K562 (cell line): ENCODE results near the gene OR9A2. TPM values are rescaled to one million over a fixed set of nuclear protein-coding genes. Genes with fewer than 3 reads are reported as not detected.

Experiments
- ATAC-seq: fragments of 200-7000 bp; cut with Tn5 transposase; 3 replicates; pipeline ENCODE4 v1.9.1; 2020; ENCODE audit warnings: moderate library complexity
- BruUV-seq: library from RNA; stranded (reverse); fragments of 400-500 nt; replicated peaks from 2 replicates; lab custom pipeline; 2021; lab: Mats Ljungman, UMichigan
- CTCF ChIA-PET: fragments of 300-600 bp; formaldehyde crosslinking; extraction: SDS; loops from one replicate; lab custom pipeline; 2021; ENCODE audit warnings: low intra/inter-chr PET ratio; lab: Yijun Ruan, JAX
- POLR2A ChIA-PET: fragments of 300-600, 350-650 bp; sonication (Branson Sonifier 250); formaldehyde crosslinking; extraction: SDS; loops from one replicate; lab custom pipeline; 2021; ENCODE audit warnings: antibody characterized with exemption, inconsistent platforms; lab: Yijun Ruan, JAX
- DNase-seq, 4 experiments: peaks; one replicate each; pipeline versions ENCODE4 v3.0.0 to v3.0.0-alpha.2; 2011 to 2018; ENCODE audit warnings: low spot score in 3 of 4, mixed read lengths in 3 of 4; ENCODE audit errors: extremely low read depth in 1 of 4
- FAIRE-seq: peaks from 2 replicates; lab custom pipeline; 2011; peaks lifted over from hg19 to GRCh38; lab: Jason Lieb, UNC
- H2AFZ ChIP-seq: 2 replicates; pipeline ENCODE4 v1.6.0; 2011; ENCODE audit warnings: low read depth, low read length, control low read depth, inconsistent platforms
- H3K27ac ChIP-seq: fragments of 200-600 bp; 3 replicates; pipeline ENCODE4 v1.8.0; 2011; ENCODE audit warnings: low read depth, mild to moderate bottlenecking, control low read depth, inconsistent platforms, low read length, moderate library complexity, mixed read lengths; ENCODE audit errors: extremely low read depth
- H3K27me3 ChIP-seq, 2 experiments: fragments of 300-600 bp in 1 of 2; 2 replicates in 1 of 2; 3 replicates in 1 of 2; pipeline versions ENCODE4 v1.6.0 to v1.8.0; 2011; ENCODE audit warnings: inconsistent platforms in 2 of 2, low read length in 2 of 2, mild to moderate bottlenecking in 1 of 2, mixed read lengths in 1 of 2, moderate library complexity in 1 of 2; ENCODE audit not compliant: control insufficient read depth in 2 of 2, insufficient read depth in 2 of 2
- H3K36me3 ChIP-seq: fragments of 300-600 bp; 3 replicates; pipeline ENCODE4 v1.8.0; 2011; ENCODE audit warnings: mild to moderate bottlenecking, low read length, inconsistent platforms; ENCODE audit not compliant: control insufficient read depth, insufficient read depth
- H3K4me1 ChIP-seq, 2 experiments: fragments of 200-600 bp in 1 of 2; replicated peaks in 1 of 2; 2 replicates in 1 of 2; 3 replicates in 1 of 2; pipeline versions ENCODE4 v1.5.1 to v1.8.0; 2011; ENCODE audit warnings: inconsistent platforms in 2 of 2, low read length in 2 of 2, mild to moderate bottlenecking in 1 of 2, mixed read lengths in 1 of 2, moderate library complexity in 1 of 2; ENCODE audit not compliant: control insufficient read depth in 2 of 2, insufficient read depth in 2 of 2
- H3K4me2 ChIP-seq: 2 replicates; pipeline ENCODE4 v1.6.1; 2011; ENCODE audit warnings: low read length, control low read depth, inconsistent platforms, mixed read lengths; ENCODE audit not compliant: insufficient read depth
- H3K4me3 ChIP-seq: fragments of 200-600 bp; sonication (generic), shearing (Covaris generic); 2 replicates; pipeline ENCODE4 v1.5.1; 2016; ENCODE audit warnings: control low read depth, inconsistent platforms
- H3K79me2 ChIP-seq: fragments of 200-600 bp; 3 replicates; pipeline ENCODE4 v1.8.0; 2011; ENCODE audit warnings: low read length, inconsistent platforms; ENCODE audit not compliant: control insufficient read depth, insufficient read depth
- H3K9ac ChIP-seq, 2 experiments: 2 replicates each; pipeline versions ENCODE4 v1.6.0 to v1.6.1; 2011; ENCODE audit warnings: low read depth in 2 of 2, low read length in 2 of 2, control low read depth in 1 of 2, inconsistent platforms in 1 of 2, mild to moderate bottlenecking in 1 of 2, mixed read lengths in 1 of 2; ENCODE audit not compliant: insufficient read depth in 1 of 2
- H3K9me1 ChIP-seq: one replicate; pipeline ENCODE4 v1.6.0; 2011; ENCODE audit warnings: inconsistent platforms, mild to moderate bottlenecking, low read length, moderate library complexity; ENCODE audit not compliant: control insufficient read depth, insufficient read depth
- H3K9me3 ChIP-seq: replicated peaks from 2 replicates; pipeline ENCODE4 v1.5.1; 2011; ENCODE audit warnings: low read depth, low read length, inconsistent platforms; ENCODE audit not compliant: control insufficient read depth, insufficient read depth
- H4K20me1 ChIP-seq: replicated peaks from 2 replicates; pipeline ENCODE4 v1.6.1; 2011; ENCODE audit warnings: low read length, inconsistent platforms, mixed read lengths; ENCODE audit not compliant: control insufficient read depth, insufficient read depth
- POLR2A ChIP-seq: fragments of 450-650 bp; conservative IDR thresholded peaks from 2 replicates; pipeline ENCODE4 v1.6.1; 2016
- PPARD ChIP-seq: fragments of 250-450 bp; sonication (Bioruptor Pico); IDR thresholded peaks from 2 replicates; pipeline ENCODE4 v1.8.0; 2022; ENCODE audit warnings: inconsistent platforms, mild to moderate bottlenecking, moderate library complexity
- SAFB2 ChIP-seq: fragments of 200-400 bp; formaldehyde crosslinking; IDR thresholded peaks from 2 replicates; pipeline ENCODE4 v1.6.1; 2018; ENCODE audit warnings: borderline replicate concordance, low read length, low read depth, moderate library complexity; ENCODE audit not compliant: severe bottlenecking
- ZKSCAN8 ChIP-seq: fragments of 200-800 bp; sonication (Bioruptor generic); IDR thresholded peaks from 2 replicates; pipeline ENCODE4 v1.6.1; 2016; ENCODE audit warnings: missing genetic modification characterization, missing compliant biosample characterization
- ZNF23 ChIP-seq: fragments of 250-450 bp; sonication (Bioruptor Pico); IDR thresholded peaks from 2 replicates; pipeline ENCODE4 v1.4.0; 2020; ENCODE audit warnings: mild to moderate bottlenecking
- WGBS: fragments of 100-300 bp; shearing (Covaris generic); methylation state at CpG from one replicate; pipeline ENCODE4 v1.1.6; 2016; ENCODE audit warnings: low coverage, mixed read lengths; ENCODE audit not compliant: insufficient coverage; ENCODE audit errors: missing lambda C conversion rate; 5-methylcytosine and 5-hydroxymethylcytosine counted together
- in situ Hi-C: fragments of 300-500 bp; cut with MboI; formaldehyde crosslinking; loops from 4 replicates; pipeline ENCODE4 v1.15.0; 2018; ENCODE audit warnings: inconsistent platforms, mixed read lengths
- intact Hi-C: fragments of 100-400 bp; cut with micrococcal nuclease; formaldehyde crosslinking; loops from 2 replicates; pipeline ENCODE4 v1.14.2; 2022
- polyA plus RNA-seq, 8 experiments: library from polyadenylated mRNA; depleted of rRNA in 4 of 8; stranded (reverse) in 5 of 8; unstranded in 3 of 8; fragments of >200 nt; fragmentation: Nextera tagmentation in 2 of 8; fragmentation: Illumina TruSeq in 1 of 8; extraction: Ambion mirVana in 2 of 8; extraction: Trizol in 1 of 8; gene quantifications; 2 replicates each; pipeline versions ENCODE4 v1.2.1 to v1.2.3, GENCODE V29; 2011 to 2014; ENCODE audit warnings: inconsistent platforms in 1 of 8, missing spikeins in 1 of 8
- total RNA-seq, 7 experiments: library from RNA; depleted of rRNA in 6 of 7; stranded (reverse); fragments of >200 nt in 6 of 7; fragmentation: Illumina TruSeq in 2 of 7; extraction: Trizol in 2 of 7; gene quantifications; 2 replicates each; pipeline versions ENCODE4 v1.2.1 to v1.2.3, GENCODE V29; 2011 to 2021; ENCODE audit warnings: low replicate concordance in 1 of 7
- TF ChIP-seq, protein P1 (sequence below): fragments of 200-800 bp; sonication (Bioruptor generic); IDR thresholded peaks from 2 replicates; pipeline ENCODE4 v1.6.1; 2016; ENCODE audit warnings: missing genetic modification characterization, missing compliant biosample characterization
- TF ChIP-seq, protein P2 (sequence below), 2 experiments: fragments of 450-650 bp in 1 of 2; IDR thresholded peaks; 2 replicates each; pipeline ENCODE4 v1.6.1; 2011 to 2017; ENCODE audit warnings: low read depth in 2 of 2, antibody characterized with exemption in 1 of 2, borderline replicate concordance in 1 of 2, low read length in 1 of 2, mild to moderate bottlenecking in 1 of 2, mixed read lengths in 1 of 2; ENCODE audit not compliant: control insufficient read depth in 1 of 2

OR9A2 gene
- total and polyA plus RNA-seq, 9 of the 15 experiments (the other 6 are each of a cell fraction or from before 2014, with no cell fraction given) = not detected

DNA sequence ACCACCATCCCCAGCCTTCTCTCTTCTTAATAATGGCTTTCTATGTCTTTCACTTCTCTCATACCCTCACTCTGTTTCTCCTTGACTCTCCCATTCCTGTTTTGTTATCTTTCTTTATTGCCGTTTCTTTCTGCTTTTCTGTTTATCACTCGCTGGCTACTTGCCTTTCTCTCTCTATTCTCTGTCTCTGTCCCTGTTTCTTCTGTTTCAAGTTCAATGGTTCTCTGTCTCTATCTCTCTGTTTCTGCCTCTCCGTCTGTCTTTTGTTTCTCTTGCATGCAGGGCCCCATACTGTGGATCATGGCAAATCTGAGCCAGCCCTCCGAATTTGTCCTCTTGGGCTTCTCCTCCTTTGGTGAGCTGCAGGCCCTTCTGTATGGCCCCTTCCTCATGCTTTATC, 25.1 kb upstream of the OR9A2 start, which contains the start of gene OR6V1 (continued):
- TF ChIP-seq ZNF23 (CRISPR knock-in tag) (no peak), PPARD (no peak)
- TF ChIP-seq, all 486 proteins: peak for 0

DNA sequence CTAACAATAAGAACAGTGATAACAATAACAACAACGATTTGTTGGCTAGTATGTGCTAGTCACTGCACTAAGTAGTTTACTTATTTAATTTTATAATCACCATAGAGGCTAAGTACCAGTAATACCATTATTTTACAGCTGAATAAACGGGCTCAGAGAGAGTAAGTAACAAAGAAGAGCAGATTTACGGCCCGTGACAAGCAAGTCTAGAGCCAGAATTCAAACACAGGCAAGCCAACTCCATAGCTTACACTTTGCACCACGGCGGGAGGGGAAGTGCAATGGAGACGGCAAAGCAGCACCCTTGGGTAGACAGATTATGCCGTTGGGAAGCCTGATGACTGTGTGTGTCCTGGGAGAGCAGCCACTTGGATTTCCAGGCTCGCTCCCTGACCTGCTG, 24.0 kb upstream of the OR9A2 start:
- Histone ChIP-seq H2AFZ (no peak overlapping the region), H3K4me1 (no peaks in the 10 kb centered on the region), H4K20me1 (no peaks in the 10 kb centered on the region), H3K9me1 (no peaks in the 10 kb centered on the region), H3K4me2 (no peak overlapping the region), H3K27ac (no peak overlapping the region), H3K36me3 (no peaks in the 10 kb centered on the region), H3K4me3 (no peak overlapping the region), H3K79me2 (no peaks in the 10 kb centered on the region), H3K9me3 (no peaks in the 10 kb centered on the region), H3K27me3 (peaks cover 10 to 21% of the 10 kb centered on the region in 2 experiments), H3K9ac (no peak overlapping the region)
- FAIRE-seq (no peak), DNase-seq (no peak), ATAC-seq (peak; percentile 44; the same call in 2 of the 3 replicates)
- in situ Hi-C loops (no loop called here), intact Hi-C loops (no loop called here)
- ChIA-PET CTCF (no interaction called here), POLR2A (interaction anchor here (1.6 kb wide), 1 partner anchor 10 kb away, joined by 3 read pairs; no protein-coding TSS in a partner anchor)
- no TSS peak for BruUV-seq
- under 1% methylated on average over 9 of the region's 9 CpGs for WGBS
- TF ChIP-seq, protein P1, sequence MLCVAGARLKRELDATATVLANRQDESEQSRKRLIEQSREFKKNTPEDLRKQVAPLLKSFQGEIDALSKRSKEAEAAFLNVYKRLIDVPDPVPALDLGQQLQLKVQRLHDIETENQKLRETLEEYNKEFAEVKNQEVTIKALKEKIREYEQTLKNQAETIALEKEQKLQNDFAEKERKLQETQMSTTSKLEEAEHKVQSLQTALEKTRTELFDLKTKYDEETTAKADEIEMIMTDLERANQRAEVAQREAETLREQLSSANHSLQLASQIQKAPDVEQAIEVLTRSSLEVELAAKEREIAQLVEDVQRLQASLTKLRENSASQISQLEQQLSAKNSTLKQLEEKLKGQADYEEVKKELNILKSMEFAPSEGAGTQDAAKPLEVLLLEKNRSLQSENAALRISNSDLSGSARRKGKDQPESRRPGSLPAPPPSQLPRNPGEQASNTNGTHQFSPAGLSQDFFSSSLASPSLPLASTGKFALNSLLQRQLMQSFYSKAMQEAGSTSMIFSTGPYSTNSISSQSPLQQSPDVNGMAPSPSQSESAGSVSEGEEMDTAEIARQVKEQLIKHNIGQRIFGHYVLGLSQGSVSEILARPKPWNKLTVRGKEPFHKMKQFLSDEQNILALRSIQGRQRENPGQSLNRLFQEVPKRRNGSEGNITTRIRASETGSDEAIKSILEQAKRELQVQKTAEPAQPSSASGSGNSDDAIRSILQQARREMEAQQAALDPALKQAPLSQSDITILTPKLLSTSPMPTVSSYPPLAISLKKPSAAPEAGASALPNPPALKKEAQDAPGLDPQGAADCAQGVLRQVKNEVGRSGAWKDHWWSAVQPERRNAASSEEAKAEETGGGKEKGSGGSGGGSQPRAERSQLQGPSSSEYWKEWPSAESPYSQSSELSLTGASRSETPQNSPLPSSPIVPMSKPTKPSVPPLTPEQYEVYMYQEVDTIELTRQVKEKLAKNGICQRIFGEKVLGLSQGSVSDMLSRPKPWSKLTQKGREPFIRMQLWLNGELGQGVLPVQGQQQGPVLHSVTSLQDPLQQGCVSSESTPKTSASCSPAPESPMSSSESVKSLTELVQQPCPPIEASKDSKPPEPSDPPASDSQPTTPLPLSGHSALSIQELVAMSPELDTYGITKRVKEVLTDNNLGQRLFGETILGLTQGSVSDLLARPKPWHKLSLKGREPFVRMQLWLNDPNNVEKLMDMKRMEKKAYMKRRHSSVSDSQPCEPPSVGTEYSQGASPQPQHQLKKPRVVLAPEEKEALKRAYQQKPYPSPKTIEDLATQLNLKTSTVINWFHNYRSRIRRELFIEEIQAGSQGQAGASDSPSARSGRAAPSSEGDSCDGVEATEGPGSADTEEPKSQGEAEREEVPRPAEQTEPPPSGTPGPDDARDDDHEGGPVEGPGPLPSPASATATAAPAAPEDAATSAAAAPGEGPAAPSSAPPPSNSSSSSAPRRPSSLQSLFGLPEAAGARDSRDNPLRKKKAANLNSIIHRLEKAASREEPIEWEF (CRISPR knock-in tag) = no peak
- TF ChIP-seq, protein P2, sequence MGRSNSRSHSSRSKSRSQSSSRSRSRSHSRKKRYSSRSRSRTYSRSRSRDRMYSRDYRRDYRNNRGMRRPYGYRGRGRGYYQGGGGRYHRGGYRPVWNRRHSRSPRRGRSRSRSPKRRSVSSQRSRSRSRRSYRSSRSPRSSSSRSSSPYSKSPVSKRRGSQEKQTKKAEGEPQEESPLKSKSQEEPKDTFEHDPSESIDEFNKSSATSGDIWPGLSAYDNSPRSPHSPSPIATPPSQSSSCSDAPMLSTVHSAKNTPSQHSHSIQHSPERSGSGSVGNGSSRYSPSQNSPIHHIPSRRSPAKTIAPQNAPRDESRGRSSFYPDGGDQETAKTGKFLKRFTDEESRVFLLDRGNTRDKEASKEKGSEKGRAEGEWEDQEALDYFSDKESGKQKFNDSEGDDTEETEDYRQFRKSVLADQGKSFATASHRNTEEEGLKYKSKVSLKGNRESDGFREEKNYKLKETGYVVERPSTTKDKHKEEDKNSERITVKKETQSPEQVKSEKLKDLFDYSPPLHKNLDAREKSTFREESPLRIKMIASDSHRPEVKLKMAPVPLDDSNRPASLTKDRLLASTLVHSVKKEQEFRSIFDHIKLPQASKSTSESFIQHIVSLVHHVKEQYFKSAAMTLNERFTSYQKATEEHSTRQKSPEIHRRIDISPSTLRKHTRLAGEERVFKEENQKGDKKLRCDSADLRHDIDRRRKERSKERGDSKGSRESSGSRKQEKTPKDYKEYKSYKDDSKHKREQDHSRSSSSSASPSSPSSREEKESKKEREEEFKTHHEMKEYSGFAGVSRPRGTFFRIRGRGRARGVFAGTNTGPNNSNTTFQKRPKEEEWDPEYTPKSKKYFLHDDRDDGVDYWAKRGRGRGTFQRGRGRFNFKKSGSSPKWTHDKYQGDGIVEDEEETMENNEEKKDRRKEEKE (IDR thresholded peaks at IDR 0.05; ENCODE audit: borderline replicate concordance in 1 of 2, control insufficient read depth in 1 of 2, low read depth in 2 of 2, low read length in 1 of 2) = no peak
- no peak for TF ChIP-seq PPARD
- TF ChIP-seq ZKSCAN8 (CRISPR knock-in tag) = no peak
- no peak for TF ChIP-seq POLR2A
- TF ChIP-seq SAFB2 = no peak
